Heart right ventricle (tissue), 16 donors: ENCODE results near the gene CA4. TPM values are rescaled to one million over a fixed set of nuclear protein-coding genes. Genes with fewer than 3 reads are reported as not detected.
"Not testable (repeated sequence)": the region's sequence is repeated elsewhere in the genome, so short reads cannot be mapped to it uniquely, and the experiment has no call there.

Source experiments
- ATAC-seq, 8 donors: fragments of 200-7000 bp; cut with Tn5 transposase; one replicate each; pipeline ENCODE4 v1.9.1; 2020; ENCODE audit warnings: mild to moderate bottlenecking in 8 of 8, moderate library complexity in 8 of 8, moderate number of reproducible peaks in 1 of 8
- DNase-seq, 2 donors: peaks; one replicate each; pipeline ENCODE4 v3.0.0-alpha.2; 2020
- H3K27ac ChIP-seq, 10 donors: fragments of 200-600 bp; sonication (generic) in 2 of 10; one replicate each; pipeline versions ENCODE4 v1.5.0 to v1.8.0; 2020 to 2022; ENCODE audit warnings: mild to moderate bottlenecking in 3 of 10
- H3K27me3 ChIP-seq, 7 donors: fragments of 200-600 bp; one replicate each; pipeline ENCODE4 v1.8.0; 2021 to 2022; ENCODE audit warnings: mild to moderate bottlenecking in 2 of 7
- H3K36me3 ChIP-seq, 9 donors: fragments of 200-600 bp; sonication (generic) in 1 of 9; one replicate each; pipeline versions ENCODE4 v1.5.0 to v1.8.0; 2020 to 2022; ENCODE audit warnings: mild to moderate bottlenecking in 2 of 9
- H3K4me1 ChIP-seq, 9 donors: fragments of 200-600 bp; sonication (generic) in 1 of 9; one replicate each; pipeline versions ENCODE4 v1.5.0 to v1.8.0; 2020 to 2022; ENCODE audit warnings: mild to moderate bottlenecking in 4 of 9
- H3K4me3 ChIP-seq, 10 donors: fragments of 200-600 bp; sonication (generic) in 2 of 10; one replicate each; pipeline versions ENCODE4 v1.5.0 to v1.8.0; 2020 to 2022; ENCODE audit warnings: mild to moderate bottlenecking in 7 of 10, moderate library complexity in 2 of 10
- H3K9me3 ChIP-seq, 11 donors: fragments of 200-600 bp in 10 of 11; sonication (generic) in 2 of 11; one replicate each; pipeline versions ENCODE4 v1.5.0 to v1.8.0; 2013 to 2022; ENCODE audit warnings: mild to moderate bottlenecking in 2 of 11, control low read depth in 1 of 11, moderate library complexity in 1 of 11
- CTCF ChIP-seq, 9 donors: fragments of 200-600 bp; sonication (generic) in 2 of 9; IDR thresholded peaks; one replicate each; pipeline versions ENCODE4 v1.5.0 to v1.8.0; 2021 to 2022; ENCODE audit warnings: antibody characterized with exemption in 9 of 9, mild to moderate bottlenecking in 5 of 9, moderate library complexity in 1 of 9
- WGBS, 2 donors: extraction: QIAGEN DNeasy Blood & Tissue Kit; methylation state at CpG; one replicate each; pipeline ENCODE4 v1.1.7; 2013; ENCODE audit warnings: inconsistent platforms in 1 of 2; 5-methylcytosine and 5-hydroxymethylcytosine counted together
- intact Hi-C, 10 donors: fragments of 100-400 bp; cut with DNase I; formaldehyde crosslinking; loops; one replicate each; pipeline versions ENCODE4 v1.11.1 to v1.14.2; 2022
- polyA plus RNA-seq, 2 donors: library from polyadenylated mRNA; stranded (reverse); fragments of 200-250 nt; gene quantifications; one replicate each; pipeline ENCODE4 v1.2.3, GENCODE V29; 2013
- total RNA-seq, 10 donors: library from RNA; stranded (reverse); fragmentation: NEBNext Ultra II Directional in 3 of 10; extraction: Animal tissue kit (Norgen Biotek cat#: 25700) in 3 of 10; gene quantifications; one replicate each; pipeline versions ENCODE4 v1.2.1 to v1.2.4, GENCODE V29; 2021 to 2023
- donor health status: Arrhythmogenic right ventricular cardiomyopathy.
- donor health status: ischemic (EF 13 %, LVEDD 7.1; RV severe dilation, severe dysfunction).
- donor health status: healthy with polysubstance abuse.
- donor health status: DM: no; HTN: yes; CAD: no.
- donor health status: DM: no; HTN: no; CAD: no.
- donor health status: ischemic (EF 25% LVEDD 6.9; RV normal size, moderate dysfunction).
- donor health status: ischemic (EF 25% LVEDD 5.7; RV mildly dilated, moderate dysfunction).
- donor health status: healthy.
- donor health status: DM: yes; HTN: yes; CAD: no.
- donor health status: Ischemic cardiomyopathy.
- donor health status: ischemic (EF 35%, LVEDD 5.7; RV mildly dilated, moderate dysfunction).
- donor health status: nonischemic (EF 11% LVEDD 7.7; RV severe dilation, severe dysfunction).
- donor health status: DM: yes; HTN: yes; CAD: no.
- donor health status: PGD.
- donor health status: ischemic (EF 29% LVEDD 5.4; RV normal size, mild dysfunction).
- donor health status: nonischemic (EF 23%, LVEDD 6.1; RV moderate dilation, normal function).

CA4 gene
- total and polyA plus RNA-seq, 12 donors: 5.7 to 57.8 (median 16.2) TPM

- no peak overlapping the region for H3K4me3 ChIP-seq
- H3K36me3 ChIP-seq: peaks cover 0 to 24% (median 0%) of the 10 kb centered on the region in 9 donors
- intact Hi-C loops: no loop called here
- ATAC-seq: peak in 1 of 8 donors; percentile 34
- no peak for TF ChIP-seq CTCF (IDR thresholded peaks at IDR 0.05)
- no peaks in the 10 kb centered on the region for H3K27me3 ChIP-seq
- no peak overlapping the region for H3K27ac ChIP-seq
- H3K4me1 ChIP-seq: peaks cover 0 to 54% (median 29%) of the 10 kb centered on the region in 9 donors
- DNase-seq: no peak
- 42 to 47% methylated on average over 2 of the region's 2 CpGs for WGBS, 2 donors
- no peaks in the 10 kb centered on the region for H3K9me3 ChIP-seq
Observed at GRCh38 chr17:60173304-60173819, 23.6 kb downstream of the CA4 start.

GRCh38 chr17:60174035-60174434, 24.3 kb downstream of the CA4 start:
- no peak for ATAC-seq
- TF ChIP-seq CTCF (IDR thresholded peaks at IDR 0.05): no peak
- Histone ChIP-seq H3K36me3 (peaks cover 0 to 31% (median 5%) of the 10 kb centered on the region in 9 donors), H3K27ac (no peak overlapping the region), H3K9me3 (no peaks in the 10 kb centered on the region), H3K27me3 (no peaks in the 10 kb centered on the region), H3K4me3 (no peak overlapping the region), H3K4me1 (peaks cover 0 to 47% (median 22%) of the 10 kb centered on the region in 9 donors)
- intact Hi-C loops: loop anchor here in 1 of 10 donors (1.0 kb wide), 1 partner anchor 31 kb away; no protein-coding TSS in a partner anchor
- no peak for DNase-seq
- WGBS, 2 donors: 68 to 85% methylated on average over 3 of the region's 3 CpGs

- WGBS, 2 donors: 87 to 91% methylated on average over 6 of the region's 6 CpGs
- peak in 4 of 8 donors; percentile 35 to 47 (median 42) for ATAC-seq
- Histone ChIP-seq H3K4me1 (peaks cover 0 to 40% (median 16%) of the 10 kb centered on the region in 9 donors), H3K36me3 (peaks cover 0 to 38% (median 9%) of the 10 kb centered on the region in 9 donors)
- peak; percentile 26 to 65 (median 51) for TF ChIP-seq CTCF (IDR thresholded peaks at IDR 0.05)
- not testable (repeated sequence) for H3K27ac ChIP-seq, H3K9me3 ChIP-seq, H3K4me3 ChIP-seq, DNase-seq, H3K27me3 ChIP-seq
- intact Hi-C loops: loop anchor here in 1 of 10 donors (1.0 kb wide), 1 partner anchor 31 kb away; no protein-coding TSS in a partner anchor
Observed at GRCh38 chr17:60174767-60175166, 25.0 kb downstream of the CA4 start.

GRCh38 chr17:60176763-60177162, 27.0 kb downstream of the CA4 start:
- 91 to 93% methylated on average over 5 of the region's 5 CpGs for WGBS, 2 donors
- H3K27me3 ChIP-seq, ATAC-seq, H3K4me3 ChIP-seq, DNase-seq, intact Hi-C loops, H3K9me3 ChIP-seq, H3K27ac ChIP-seq: not testable (repeated sequence)
- peaks cover 0 to 58% (median 16%) of the 10 kb centered on the region in 9 donors for H3K36me3 ChIP-seq
- H3K4me1 ChIP-seq: peaks cover 0 to 20% (median 0%) of the 10 kb centered on the region in 9 donors

GRCh38 chr17:60178180-60178579, 28.4 kb downstream of the CA4 start:
- 91 to 92% methylated on average over 2 of the region's 2 CpGs for WGBS, 2 donors
- DNase-seq, H3K4me3 ChIP-seq, intact Hi-C loops, H3K27me3 ChIP-seq, H3K27ac ChIP-seq, ATAC-seq, H3K9me3 ChIP-seq: not testable (repeated sequence)
- Histone ChIP-seq H3K4me1 (peaks cover 0 to 14% (median 0%) of the 10 kb centered on the region in 9 donors), H3K36me3 (peaks cover 0 to 72% (median 25%) of the 10 kb centered on the region in 9 donors)

GRCh38 chr17:60180380-60180779, 30.6 kb downstream of the CA4 start:
- H3K27me3 ChIP-seq, H3K27ac ChIP-seq, H3K4me1 ChIP-seq, intact Hi-C loops, H3K4me3 ChIP-seq, H3K9me3 ChIP-seq, ATAC-seq, DNase-seq: not testable (repeated sequence)
- 64 to 73% methylated on average over 1 of the region's 1 CpG for WGBS, 2 donors
- peaks cover 0 to 94% (median 41%) of the 10 kb centered on the region in 9 donors for H3K36me3 ChIP-seq

GRCh38 chr17:60186372-60186771, 36.6 kb downstream of the CA4 start:
- intact Hi-C loops, DNase-seq, ATAC-seq, H3K4me3 ChIP-seq, H3K9me3 ChIP-seq, H3K27me3 ChIP-seq: not testable (repeated sequence)
- H3K4me1 ChIP-seq: peaks cover 0 to 26% (median 0%) of the 10 kb centered on the region in 9 donors
- H3K27ac ChIP-seq: peak overlapping the region in 1 of 10 donors; percentile 47
- H3K36me3 ChIP-seq: peaks cover 0 to 97% (median 50%) of the 10 kb centered on the region in 9 donors
- WGBS, 2 donors: 94% methylated on average over 1 of the region's 1 CpG

GRCh38 chr17:60186846-60187745, 37.3 kb downstream of the CA4 start:
- DNase-seq, intact Hi-C loops, H3K9me3 ChIP-seq, ATAC-seq, H3K4me3 ChIP-seq, H3K27me3 ChIP-seq: not testable (repeated sequence)
- peaks cover 0 to 26% (median 0%) of the 10 kb centered on the region in 9 donors for H3K4me1 ChIP-seq
- WGBS, 2 donors: 76 to 77% methylated on average over 7 of the region's 7 CpGs
- H3K27ac ChIP-seq: peak overlapping the region in 2 of 10 donors; percentile 30 to 55
- H3K36me3 ChIP-seq: peaks cover 0 to 97% (median 57%) of the 10 kb centered on the region in 9 donors
